ENCODE measurements around the gene ABLIM3.

ABLIM3 gene

DNA sequence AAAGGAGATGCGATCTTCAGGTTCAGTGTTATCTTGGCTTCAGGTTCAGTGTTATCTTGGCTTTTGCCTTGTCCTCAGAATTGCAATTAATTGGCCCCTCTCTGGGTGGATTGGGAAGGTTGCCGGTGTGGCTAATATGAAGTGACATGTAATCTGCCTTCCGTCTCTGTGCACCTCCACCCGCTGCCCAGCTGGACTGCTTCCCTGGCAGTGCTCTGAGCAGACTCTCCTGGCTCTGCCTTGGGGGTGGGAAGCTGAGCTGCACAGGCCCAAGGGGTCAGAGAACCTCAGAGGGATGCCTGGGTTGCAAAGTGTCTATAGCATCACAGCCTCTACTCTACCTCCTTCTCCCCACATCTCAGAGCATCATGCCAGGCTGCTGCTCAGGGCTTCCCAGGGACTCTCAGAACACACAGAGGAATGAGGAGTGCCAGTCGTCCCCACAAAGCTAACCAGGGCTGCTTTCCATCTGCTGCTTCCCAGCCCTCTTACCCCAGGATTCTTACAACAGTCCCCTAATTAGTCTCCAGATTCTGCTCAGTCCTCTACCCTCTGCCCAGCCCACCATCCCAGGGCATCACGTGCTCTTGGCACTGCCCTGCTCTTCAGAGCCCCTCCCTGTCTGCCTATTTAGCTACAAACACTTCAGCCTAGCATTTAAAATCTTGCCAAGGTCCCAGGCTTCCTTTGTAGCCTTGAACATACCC is 76.0 kb downstream of the ABLIM3 start:
- H3K4me2 ChIP-seq (ENCODE audit: low read depth, low read length): no peak overlapping the region
- H4K20me1 ChIP-seq (ENCODE audit: insufficient read depth, low read length): no peaks in the 10 kb centered on the region
- H3K27me3 ChIP-seq (replicated peaks; ENCODE audit: insufficient read depth, low read length): no peaks in the 10 kb centered on the region
- no peaks in the 10 kb centered on the region for H3K36me3 ChIP-seq (replicated peaks; ENCODE audit: insufficient read depth, low read length)
- H3K79me2 ChIP-seq (ENCODE audit: low read length): no peaks in the 10 kb centered on the region
- H3K9ac ChIP-seq (ENCODE audit: low read length): no peak overlapping the region
- H3K27ac ChIP-seq (ENCODE audit: low read length): no peak overlapping the region
- H3K4me1 ChIP-seq (ENCODE audit: low read length): no peaks in the 10 kb centered on the region
- H2AFZ ChIP-seq (ENCODE audit: low read length): no peak overlapping the region
- H3F3A ChIP-seq (ENCODE audit: insufficient read depth, low read length): no peaks in the 10 kb centered on the region
- TF ChIP-seq EZH2phosphoT487 (IDR thresholded peaks at IDR 0.05; ENCODE audit: low read length) (no peak), EZH2 (optimal IDR thresholded peaks at IDR 0.05; ENCODE audit: low read depth, low read length) (no peak)
- TF ChIP-seq, protein P1, sequence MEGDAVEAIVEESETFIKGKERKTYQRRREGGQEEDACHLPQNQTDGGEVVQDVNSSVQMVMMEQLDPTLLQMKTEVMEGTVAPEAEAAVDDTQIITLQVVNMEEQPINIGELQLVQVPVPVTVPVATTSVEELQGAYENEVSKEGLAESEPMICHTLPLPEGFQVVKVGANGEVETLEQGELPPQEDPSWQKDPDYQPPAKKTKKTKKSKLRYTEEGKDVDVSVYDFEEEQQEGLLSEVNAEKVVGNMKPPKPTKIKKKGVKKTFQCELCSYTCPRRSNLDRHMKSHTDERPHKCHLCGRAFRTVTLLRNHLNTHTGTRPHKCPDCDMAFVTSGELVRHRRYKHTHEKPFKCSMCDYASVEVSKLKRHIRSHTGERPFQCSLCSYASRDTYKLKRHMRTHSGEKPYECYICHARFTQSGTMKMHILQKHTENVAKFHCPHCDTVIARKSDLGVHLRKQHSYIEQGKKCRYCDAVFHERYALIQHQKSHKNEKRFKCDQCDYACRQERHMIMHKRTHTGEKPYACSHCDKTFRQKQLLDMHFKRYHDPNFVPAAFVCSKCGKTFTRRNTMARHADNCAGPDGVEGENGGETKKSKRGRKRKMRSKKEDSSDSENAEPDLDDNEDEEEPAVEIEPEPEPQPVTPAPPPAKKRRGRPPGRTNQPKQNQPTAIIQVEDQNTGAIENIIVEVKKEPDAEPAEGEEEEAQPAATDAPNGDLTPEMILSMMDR (IDR thresholded peaks at IDR 0.05; ENCODE audit: low read length): no peak
- DNase-seq: no peak
- H3K9me2 ChIP-seq (replicated peaks; ENCODE audit: insufficient read depth, low read length): no peaks in the 10 kb centered on the region
- no peaks in the 10 kb centered on the region for H3K9me3 ChIP-seq (replicated peaks; ENCODE audit: insufficient read depth, low read length)
- no peak overlapping the region for H3K4me3 ChIP-seq (ENCODE audit: low read length)

DNA sequence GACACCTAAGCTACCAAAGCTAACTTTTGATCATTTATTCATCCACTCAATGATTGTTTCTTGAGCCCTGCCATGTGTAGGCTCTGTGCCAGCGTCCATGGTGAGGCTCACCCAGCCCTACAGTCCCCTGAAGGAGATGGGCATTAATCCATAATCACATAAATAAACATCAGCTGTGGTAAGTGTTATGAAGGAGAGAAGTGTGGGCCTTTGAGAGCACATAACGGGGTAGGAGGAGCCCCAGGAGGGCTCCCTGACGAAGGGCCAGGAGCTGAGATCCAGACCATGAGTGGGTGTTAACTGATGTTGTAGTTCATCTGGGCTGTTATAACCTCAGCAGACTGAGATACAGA is 76.5 kb downstream of the ABLIM3 start:
- H3K27ac ChIP-seq (ENCODE audit: low read length): no peak overlapping the region
- no peaks in the 10 kb centered on the region for H3K79me2 ChIP-seq (ENCODE audit: low read length)
- no peaks in the 10 kb centered on the region for H3K4me1 ChIP-seq (ENCODE audit: low read length)
- no peaks in the 10 kb centered on the region for H3K9me2 ChIP-seq (replicated peaks; ENCODE audit: insufficient read depth, low read length)
- TF ChIP-seq EZH2 (optimal IDR thresholded peaks at IDR 0.05; ENCODE audit: low read depth, low read length): no peak
- no peak for TF ChIP-seq EZH2phosphoT487 (IDR thresholded peaks at IDR 0.05; ENCODE audit: low read length)
- TF ChIP-seq, protein P1 (IDR thresholded peaks at IDR 0.05; ENCODE audit: low read length): no peak
- no peaks in the 10 kb centered on the region for H3K36me3 ChIP-seq (replicated peaks; ENCODE audit: insufficient read depth, low read length)
- H3K9me3 ChIP-seq (replicated peaks; ENCODE audit: insufficient read depth, low read length): no peaks in the 10 kb centered on the region
- no peaks in the 10 kb centered on the region for H3F3A ChIP-seq (ENCODE audit: insufficient read depth, low read length)
- H2AFZ ChIP-seq (ENCODE audit: low read length): no peak overlapping the region
- H3K4me3 ChIP-seq (ENCODE audit: low read length): no peak overlapping the region
- no peak overlapping the region for H3K4me2 ChIP-seq (ENCODE audit: low read depth, low read length)
- no peak overlapping the region for H3K9ac ChIP-seq (ENCODE audit: low read length)
- H3K27me3 ChIP-seq (replicated peaks; ENCODE audit: insufficient read depth, low read length): no peaks in the 10 kb centered on the region
- no peaks in the 10 kb centered on the region for H4K20me1 ChIP-seq (ENCODE audit: insufficient read depth, low read length)
- no peak for DNase-seq

DNA sequence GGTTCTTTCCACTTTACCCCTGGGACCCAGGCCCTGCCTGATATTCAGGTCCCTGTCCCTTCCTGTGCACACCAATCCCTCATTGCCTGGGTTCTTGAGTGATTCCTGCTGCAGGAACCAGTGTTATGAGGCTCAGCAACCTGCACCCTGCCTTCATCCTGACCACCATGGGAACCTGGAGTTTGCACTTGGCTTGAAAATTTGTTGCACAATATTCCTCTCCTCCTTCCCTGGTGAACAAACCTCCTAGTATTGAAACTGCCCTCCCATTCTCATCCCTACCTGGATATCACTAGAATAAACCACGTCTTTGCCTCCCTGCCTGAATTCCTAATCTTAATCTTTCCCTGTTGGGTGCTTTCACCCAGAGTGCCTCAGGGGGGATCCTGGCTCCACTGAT is 78.3 kb downstream of the ABLIM3 start:
- no peaks in the 10 kb centered on the region for H3K79me2 ChIP-seq (ENCODE audit: low read length)
- H3K27ac ChIP-seq (ENCODE audit: low read length): no peak overlapping the region
- DNase-seq: no peak
- H3K4me1 ChIP-seq (ENCODE audit: low read length): no peaks in the 10 kb centered on the region
- H3K36me3 ChIP-seq (replicated peaks; ENCODE audit: insufficient read depth, low read length): no peaks in the 10 kb centered on the region
- no peak overlapping the region for H3K4me2 ChIP-seq (ENCODE audit: low read depth, low read length)
- no peak for TF ChIP-seq EZH2 (optimal IDR thresholded peaks at IDR 0.05; ENCODE audit: low read depth, low read length)
- TF ChIP-seq, protein P1 (IDR thresholded peaks at IDR 0.05; ENCODE audit: low read length): no peak
- no peak for TF ChIP-seq EZH2phosphoT487 (IDR thresholded peaks at IDR 0.05; ENCODE audit: low read length)
- no peaks in the 10 kb centered on the region for H3F3A ChIP-seq (ENCODE audit: insufficient read depth, low read length)
- no peaks in the 10 kb centered on the region for H3K9me3 ChIP-seq (replicated peaks; ENCODE audit: insufficient read depth, low read length)
- no peaks in the 10 kb centered on the region for H3K9me2 ChIP-seq (replicated peaks; ENCODE audit: insufficient read depth, low read length)
- H2AFZ ChIP-seq (ENCODE audit: low read length): no peak overlapping the region
- no peak overlapping the region for H3K9ac ChIP-seq (ENCODE audit: low read length)
- no peaks in the 10 kb centered on the region for H3K27me3 ChIP-seq (replicated peaks; ENCODE audit: insufficient read depth, low read length)
- no peaks in the 10 kb centered on the region for H4K20me1 ChIP-seq (ENCODE audit: insufficient read depth, low read length)
- no peak overlapping the region for H3K4me3 ChIP-seq (ENCODE audit: low read length)

Data from MM.1S (cell line).